Stimulated activated CD8-positive, alpha-beta memory T cell treated with anti-CD3 and anti-CD28 coated beads, Interleukin-12 subunit alpha, Interleukin-12 subunit beta, amount 100 ng/mL, for 4 hours (primary cell): ENCODE measurements around the gene TMEM132D.

ENCODE experiments used
- DNase-seq: peaks from one replicate; pipeline ENCODE4 v3.0.0-alpha.2; 2020; ENCODE audit warnings: low read depth

TMEM132D gene

GRCh38 chr12:129440278-129440677, 463.5 kb downstream of the TMEM132D start:
- no peak for DNase-seq

DNA sequence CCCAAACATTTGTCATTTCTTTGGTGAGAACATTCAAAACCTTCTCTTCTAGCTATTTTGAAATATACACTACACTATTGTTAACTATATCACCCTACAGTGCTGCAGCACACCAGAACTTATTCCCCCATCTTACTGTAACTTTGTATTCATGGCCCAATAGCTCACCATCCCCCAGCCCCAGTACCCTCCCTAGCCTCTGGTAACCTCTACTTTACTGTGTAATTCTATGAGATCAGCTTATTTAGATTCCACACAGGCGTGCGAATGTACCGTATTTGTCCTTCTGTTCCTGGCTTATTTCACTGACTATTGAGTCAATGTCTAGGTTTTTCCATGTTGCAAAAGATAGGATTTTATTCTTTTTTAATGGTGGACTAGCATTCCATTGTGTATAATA, 469.0 kb downstream of the TMEM132D start:
- no peak for DNase-seq

DNA sequence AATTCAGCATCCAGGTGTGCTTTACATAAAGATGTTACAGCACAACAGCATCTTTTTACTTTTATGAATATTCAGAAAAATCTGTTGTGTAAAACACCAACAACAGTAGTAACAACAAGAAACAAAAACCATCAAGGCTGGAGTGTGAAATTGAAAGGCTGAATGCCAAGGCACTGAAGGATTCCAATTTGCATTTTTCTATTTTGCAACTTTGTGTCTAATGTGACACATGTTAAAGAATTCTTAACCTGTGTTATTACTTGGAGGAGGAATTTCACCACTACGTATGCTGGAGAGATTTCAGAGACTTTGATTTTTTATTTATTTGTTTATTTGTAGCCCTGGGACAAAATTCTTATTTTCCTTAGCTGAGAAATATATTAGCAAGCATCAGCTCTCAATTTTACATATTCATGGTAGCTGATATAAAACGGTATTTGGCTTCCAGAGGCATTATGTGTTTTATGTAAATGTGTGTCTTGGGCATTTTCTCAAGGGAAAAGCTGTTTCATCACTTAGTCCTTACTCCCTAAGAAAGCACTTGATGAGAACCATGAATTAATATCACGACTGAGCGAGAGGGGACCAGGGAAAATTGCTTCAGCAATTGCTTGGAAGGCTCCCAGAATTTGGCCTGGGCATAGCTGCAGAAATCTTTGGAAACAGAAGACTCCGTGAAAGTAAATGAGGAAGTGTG, 475.4 kb downstream of the TMEM132D start:
- DNase-seq: no peak

GRCh38 chr12:129423041-129423580, 480.7 kb downstream of the TMEM132D start:
- no peak for DNase-seq

DNA sequence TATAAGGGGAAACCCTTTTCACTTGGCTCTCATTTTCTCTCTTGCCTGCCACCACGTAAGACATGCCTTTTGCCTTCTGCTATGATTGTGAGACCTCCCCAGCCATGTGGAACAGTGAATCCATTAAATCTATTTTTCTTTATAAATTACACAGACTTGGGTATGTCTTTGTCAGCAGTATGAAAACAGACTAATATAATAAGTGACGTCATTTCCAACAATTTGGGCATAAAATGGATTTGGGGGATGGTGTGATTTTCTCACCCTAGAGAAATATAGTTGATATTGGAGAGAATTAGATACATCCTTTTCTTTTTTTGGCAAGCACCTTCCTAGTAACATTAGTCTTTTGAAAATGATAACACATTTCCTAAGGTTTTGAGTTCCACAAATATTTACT, 490.5 kb downstream of the TMEM132D start:
- DNase-seq: no peak

- DNase-seq: no peak
These were observed 494.5 kb downstream of the TMEM132D start for GRCh38 chr12:129409281-129409680.

- DNase-seq: no peak
These were observed 499.3 kb downstream of the TMEM132D start for GRCh38 chr12:129404556-129404955.

DNA sequence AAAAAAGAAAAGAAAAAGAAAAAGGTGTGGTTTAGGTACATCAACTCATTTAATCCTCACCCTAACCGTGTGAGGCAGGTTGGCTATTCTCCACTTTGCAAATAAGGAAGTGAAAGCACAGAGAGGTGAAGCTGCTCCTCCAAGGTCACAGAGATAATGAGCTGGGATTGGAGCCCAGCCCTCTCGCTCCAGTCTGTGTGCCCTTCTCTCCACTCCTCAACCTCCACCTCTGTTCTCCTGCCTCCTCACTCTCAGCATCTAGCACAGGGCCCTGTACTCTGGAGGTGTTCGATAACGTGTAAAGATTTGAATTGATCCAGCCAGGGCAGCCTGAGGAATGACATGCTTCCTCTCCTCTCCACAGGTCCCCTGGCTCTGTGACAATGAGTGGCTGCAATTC, 502.3 kb downstream of the TMEM132D start:
- no peak for DNase-seq

GRCh38 chr12:129394177-129394825, 509.5 kb downstream of the TMEM132D start:
- no peak for DNase-seq

GRCh38 chr12:129393357-129393937, 510.4 kb downstream of the TMEM132D start:
- no peak for DNase-seq

DNA sequence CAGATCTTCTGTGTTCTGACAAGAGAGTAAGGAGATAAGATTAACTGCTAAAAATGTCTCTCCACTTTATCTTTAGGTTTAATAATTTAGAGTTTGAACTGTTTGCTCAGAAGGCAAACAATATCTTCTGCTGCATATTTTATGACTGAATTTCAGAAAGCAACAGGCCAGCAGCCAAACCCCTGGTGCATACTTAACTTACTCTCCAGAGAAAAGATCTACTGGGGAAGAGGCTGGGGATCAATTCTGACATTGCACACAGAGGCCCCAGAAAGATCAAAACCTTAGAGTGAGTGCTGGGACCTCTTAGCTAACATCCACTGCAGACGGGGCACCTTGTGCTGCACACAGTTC, 518.2 kb downstream of the TMEM132D start:
- DNase-seq: no peak

DNA sequence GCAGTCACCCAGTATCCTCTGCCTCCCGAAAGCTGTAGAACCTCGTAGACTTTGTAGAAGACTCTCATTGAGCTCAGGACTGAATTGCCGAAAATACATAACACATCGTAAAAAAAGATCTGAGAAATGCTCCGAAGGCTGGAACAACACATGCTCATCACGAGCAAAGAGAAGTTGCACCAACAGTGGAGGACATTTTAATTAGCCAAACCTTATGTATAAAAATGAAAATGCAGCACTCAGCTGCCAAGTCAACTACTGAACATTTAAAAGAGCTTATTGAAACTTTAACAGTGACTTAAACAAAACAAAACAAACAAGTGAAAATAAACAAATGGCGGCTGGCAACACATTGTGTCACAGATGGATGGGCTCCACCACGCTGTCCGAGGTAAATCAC, 519.9 kb downstream of the TMEM132D start:
- no peak for DNase-seq

- no peak for DNase-seq
These were observed 522.1 kb downstream of the TMEM132D start for GRCh38 chr12:129381715-129382114.

DNA sequence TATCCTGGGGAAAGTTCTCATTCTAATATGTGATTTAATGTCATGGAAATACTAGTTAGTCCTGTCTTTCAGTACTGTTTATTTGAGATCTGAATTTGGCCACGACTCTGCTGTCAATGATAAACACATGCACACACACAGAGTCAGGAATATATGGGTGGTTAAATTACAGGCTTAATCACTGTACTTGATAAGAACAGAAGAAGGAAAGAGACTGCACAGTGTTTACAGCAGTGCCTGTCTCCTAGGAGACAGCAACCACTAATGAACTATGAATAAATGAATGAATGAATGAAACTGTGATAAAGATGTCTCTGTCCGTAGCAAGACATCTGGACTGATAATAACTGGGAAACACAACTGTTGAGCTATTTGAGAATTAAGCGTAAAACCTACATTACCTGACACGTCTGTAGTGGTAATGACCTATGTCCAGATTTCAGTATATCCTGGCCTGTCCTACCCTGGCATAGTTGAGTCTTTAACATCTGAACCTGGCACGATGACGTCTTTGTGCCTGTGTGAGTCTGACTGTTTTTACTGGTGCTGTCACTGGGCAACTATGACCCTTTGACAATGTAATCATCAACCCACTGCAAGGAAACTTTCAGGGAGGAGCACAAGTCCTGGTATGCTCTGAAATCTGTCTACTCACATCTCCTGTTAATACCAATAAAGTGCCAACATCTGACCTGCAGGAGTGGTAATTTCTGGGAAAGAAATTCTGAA, 524.6 kb downstream of the TMEM132D start:
- DNase-seq: no peak

DNA sequence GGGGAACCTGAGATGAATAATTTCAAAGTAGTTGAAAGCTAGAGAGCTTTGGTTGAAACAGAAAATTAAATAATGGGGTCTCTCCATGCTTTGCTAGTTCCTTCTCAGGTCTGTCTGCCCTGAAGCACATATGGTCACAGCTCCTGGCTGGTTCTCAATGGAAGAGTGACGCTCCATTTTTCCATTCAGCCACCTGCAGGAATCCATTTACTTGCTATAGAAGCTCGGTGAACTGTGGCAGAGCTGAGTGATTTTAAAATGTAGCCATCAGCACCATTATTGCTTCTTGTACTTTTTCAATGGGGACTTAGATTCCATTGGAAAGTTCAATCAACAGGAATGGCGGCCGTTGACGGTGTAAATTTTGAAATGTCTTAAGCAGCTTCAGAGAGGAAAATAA, 525.3 kb downstream of the TMEM132D start:
- DNase-seq: no peak

GRCh38 chr12:129373746-129374145, 530.1 kb downstream of the TMEM132D start:
- no peak for DNase-seq

DNA sequence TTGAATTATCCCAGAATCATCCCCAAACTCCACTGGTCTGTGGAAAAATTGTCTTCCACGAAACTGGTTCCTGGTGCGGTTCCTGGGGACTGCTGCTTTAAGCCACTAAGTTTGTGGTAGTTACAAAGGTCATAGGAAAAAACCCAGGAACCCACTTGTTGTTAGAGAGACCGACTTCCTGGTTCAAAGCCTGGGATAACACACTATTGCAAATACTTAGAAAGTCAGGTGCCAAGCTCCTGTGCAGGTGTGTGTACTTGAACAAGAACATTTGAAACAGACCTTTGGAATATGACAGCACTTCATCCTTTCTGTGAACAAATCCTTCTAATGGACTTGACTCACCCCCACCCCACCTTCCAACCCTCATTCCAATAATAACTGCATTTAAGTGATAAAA, 530.9 kb downstream of the TMEM132D start:
- no peak for DNase-seq

- DNase-seq: no peak
These were observed 531.5 kb downstream of the TMEM132D start for GRCh38 chr12:129372348-129372747.

GRCh38 chr12:129371268-129371667, 532.6 kb downstream of the TMEM132D start:
- DNase-seq: no peak

DNA sequence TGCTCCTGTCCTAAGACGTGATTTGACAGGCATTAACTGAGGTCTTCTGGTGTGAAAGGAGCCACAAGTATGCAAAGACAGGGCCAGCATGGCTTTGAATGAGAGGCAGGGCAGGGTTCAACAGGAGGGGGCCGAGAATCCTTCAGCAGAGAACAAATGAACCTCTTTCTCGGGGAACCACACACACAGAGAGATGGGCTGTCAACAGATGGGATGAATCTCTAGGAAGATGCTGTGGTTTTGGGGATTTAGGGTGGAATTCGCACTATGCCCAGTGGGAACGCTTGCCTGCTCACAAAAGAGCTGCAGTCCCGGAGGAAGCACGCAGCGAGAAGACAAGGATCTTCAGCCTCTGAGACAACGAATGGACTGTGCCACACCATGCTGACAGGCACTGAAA, 537.2 kb downstream of the TMEM132D start:
- DNase-seq: no peak

- no peak for DNase-seq
These were observed 540.8 kb downstream of the TMEM132D start for GRCh38 chr12:129363041-129363440.

DNA sequence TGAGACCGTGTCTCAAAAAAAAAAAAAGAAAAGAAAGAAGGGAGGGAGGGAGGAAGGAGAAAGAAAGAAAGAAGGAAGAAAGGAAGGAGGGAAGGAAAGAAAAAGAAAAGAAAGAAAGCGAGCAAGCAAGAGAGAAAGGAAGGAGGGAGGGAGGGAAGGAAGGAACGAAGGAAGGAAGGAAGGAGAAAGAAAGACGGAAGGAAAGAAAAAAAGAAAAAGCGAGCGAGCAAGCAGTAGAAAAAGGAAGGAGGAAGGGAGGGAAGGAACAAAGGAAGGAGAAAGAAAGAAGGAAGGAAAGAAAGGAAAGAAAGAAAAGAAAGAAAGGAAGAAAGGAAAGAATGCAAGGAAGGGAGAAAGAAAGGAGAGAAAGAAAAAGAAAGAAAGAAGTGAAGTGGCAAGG, 546.6 kb downstream of the TMEM132D start:
- DNase-seq: no peak

- DNase-seq: no peak
These were observed 552.3 kb downstream of the TMEM132D start for GRCh38 chr12:129351481-129351880.
